ENCODE measurements around the gene EVL.
A peak's percentile ranks its signal among the peaks of the same experiment; 100 is the strongest.

The EVL gene

GRCh38 chr14:100078997-100079725, 13.9 kb downstream of the EVL start:
- no peaks in the 10 kb centered on the region for H3K27me3 ChIP-seq
- TF ChIP-seq Cebpa-rat (IDR thresholded peaks at IDR 0.05) = no peak
- H3K4me1 ChIP-seq = peaks cover 90% of the 10 kb centered on the region
- peak overlapping the region; percentile 56; the same call in 1 of the 2 replicates for H3K9ac ChIP-seq
- H3K4me3 ChIP-seq = no peak overlapping the region
- H3K9me3 ChIP-seq = no peaks in the 10 kb centered on the region
- peaks cover 100% of the 10 kb centered on the region for H4K20me1 ChIP-seq
- H3K36me3 ChIP-seq = peaks cover 25% of the 10 kb centered on the region
- peak overlapping the region; percentile 54 for H3K27ac ChIP-seq
- H3K4me2 ChIP-seq = peak overlapping the region; percentile 85

GRCh38 chr14:100079726-100080005, 14.4 kb downstream of the EVL start:
- Histone ChIP-seq H3K27ac (peak overlapping the region; percentile 54), H3K4me3 (no peak overlapping the region), H3K4me2 (peak overlapping the region; percentile 85), H3K4me1 (peaks cover 85% of the 10 kb centered on the region), H3K36me3 (peaks cover 25% of the 10 kb centered on the region), H3K27me3 (no peaks in the 10 kb centered on the region), H3K9me3 (no peaks in the 10 kb centered on the region), H3K9ac (peak overlapping the region; percentile 5; the same call in 1 of the 2 replicates), H4K20me1 (peaks cover 100% of the 10 kb centered on the region)
- TF ChIP-seq Cebpa-rat (IDR thresholded peaks at IDR 0.05) = no peak

DNA sequence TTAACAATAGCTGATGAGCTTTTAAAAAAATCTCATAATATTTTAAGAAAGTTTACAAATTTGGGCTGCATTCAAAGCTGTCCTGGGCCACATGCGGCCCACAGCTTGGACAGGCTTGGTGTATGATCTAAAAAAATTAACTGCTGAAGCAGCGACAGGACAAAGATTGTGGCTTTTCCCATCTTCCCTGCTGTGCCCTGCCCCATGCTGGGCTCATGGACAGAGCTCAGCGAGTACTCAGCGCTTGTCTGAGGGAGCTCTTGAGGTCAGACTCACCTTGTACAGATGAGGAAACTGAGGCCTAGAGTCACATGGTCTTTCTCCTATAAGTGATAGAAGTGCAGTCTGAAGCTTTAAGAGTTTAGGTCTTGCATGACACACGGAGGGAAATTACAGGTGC, 15.0 kb downstream of the EVL start:
- Histone ChIP-seq H3K27me3 (no peaks in the 10 kb centered on the region), H3K4me2 (peak overlapping the region; percentile 85), H3K9me3 (no peaks in the 10 kb centered on the region), H3K27ac (no peak overlapping the region), H3K9ac (no peak overlapping the region), H3K36me3 (peaks cover 25% of the 10 kb centered on the region), H3K4me3 (no peak overlapping the region), H4K20me1 (peaks cover 100% of the 10 kb centered on the region), H3K4me1 (peaks cover 80% of the 10 kb centered on the region)
- TF ChIP-seq Cebpa-rat (IDR thresholded peaks at IDR 0.05) = no peak

DNA sequence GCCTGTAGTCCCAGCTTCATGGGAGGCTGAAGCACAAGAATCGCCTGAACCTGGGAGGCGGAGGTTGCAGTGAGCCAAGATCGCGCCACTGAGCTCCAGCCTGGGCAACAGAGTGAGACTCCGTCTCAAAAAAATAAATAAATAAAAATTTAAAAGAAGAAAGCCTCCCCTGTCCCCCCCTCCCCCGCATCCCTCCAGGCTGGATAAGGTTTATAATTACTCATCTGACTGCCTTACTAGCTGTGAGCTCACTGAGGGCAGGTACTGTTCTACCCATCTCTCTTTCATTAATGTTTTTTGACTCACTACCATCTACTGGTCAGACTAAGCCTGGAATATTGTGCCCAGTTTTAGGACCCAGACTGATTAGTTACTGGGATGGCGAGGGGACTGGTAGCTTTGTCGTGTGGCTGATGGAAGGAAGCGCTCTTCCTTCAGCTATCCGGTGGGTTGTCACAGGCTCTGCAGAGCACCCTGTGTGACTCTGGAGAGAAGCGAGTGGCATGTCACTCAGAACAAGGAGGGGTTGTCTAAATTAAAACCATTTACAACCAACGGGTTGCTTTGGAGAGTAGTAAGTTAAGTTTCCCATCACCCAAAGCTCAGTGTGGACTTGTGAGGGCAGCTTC, 16.9 kb downstream of the EVL start:
- H3K27me3 ChIP-seq = no peaks in the 10 kb centered on the region
- H3K27ac ChIP-seq = peak overlapping the region; percentile 61
- peak overlapping the region; percentile 85 for H3K4me2 ChIP-seq
- peaks cover 98% of the 10 kb centered on the region for H4K20me1 ChIP-seq
- TF ChIP-seq Cebpa-rat (IDR thresholded peaks at IDR 0.05) = no peak
- no peaks in the 10 kb centered on the region for H3K9me3 ChIP-seq
- peaks cover 61% of the 10 kb centered on the region for H3K4me1 ChIP-seq
- H3K4me3 ChIP-seq = 0 out of 2 replicates have a peak overlapping the region, but pooled peaks have one; percentile 2
- peak overlapping the region; percentile 57; the same call in 1 of the 2 replicates for H3K9ac ChIP-seq
- peaks cover 41% of the 10 kb centered on the region for H3K36me3 ChIP-seq

DNA sequence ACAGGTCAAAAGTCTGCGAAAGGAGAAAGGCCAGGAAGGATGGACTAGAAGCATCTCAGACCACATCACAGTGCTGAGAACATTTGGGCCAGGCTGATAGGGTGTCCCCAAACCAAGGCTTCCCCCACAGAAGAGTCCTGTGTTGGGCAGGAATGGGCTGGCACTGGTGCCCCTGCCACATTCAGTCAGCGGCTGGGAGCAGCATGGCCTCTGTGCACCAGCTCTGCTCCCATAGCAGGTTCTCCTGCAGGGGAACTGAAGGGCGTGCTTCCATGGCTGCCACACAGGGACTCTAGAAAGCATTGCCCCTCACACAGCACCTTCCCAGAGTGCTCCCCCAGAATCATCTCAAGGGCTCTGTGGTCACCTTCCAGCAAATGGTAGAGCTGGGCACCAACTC, 17.5 kb downstream of the EVL start:
- TF ChIP-seq Cebpa-rat (IDR thresholded peaks at IDR 0.05) = no peak
- Histone ChIP-seq H4K20me1 (peaks cover 92% of the 10 kb centered on the region), H3K4me1 (peaks cover 55% of the 10 kb centered on the region), H3K9ac (no peak overlapping the region), H3K9me3 (no peaks in the 10 kb centered on the region), H3K36me3 (peaks cover 47% of the 10 kb centered on the region), H3K27me3 (no peaks in the 10 kb centered on the region), H3K27ac (peak overlapping the region; percentile 54), H3K4me3 (no peak overlapping the region), H3K4me2 (peak overlapping the region; percentile 85)

- no peak overlapping the region for H3K4me2 ChIP-seq
- no peaks in the 10 kb centered on the region for H3K27me3 ChIP-seq
- H3K27ac ChIP-seq = no peak overlapping the region
- no peak overlapping the region for H3K4me3 ChIP-seq
- peaks cover 45% of the 10 kb centered on the region for H3K4me1 ChIP-seq
- H3K9me3 ChIP-seq = no peaks in the 10 kb centered on the region
- peaks cover 90% of the 10 kb centered on the region for H4K20me1 ChIP-seq
- no peak overlapping the region for H3K9ac ChIP-seq
- TF ChIP-seq Cebpa-rat (IDR thresholded peaks at IDR 0.05) = no peak
- peaks cover 57% of the 10 kb centered on the region for H3K36me3 ChIP-seq
Measured at GRCh38 chr14:100083706-100084105, 18.5 kb downstream of the EVL start.

DNA sequence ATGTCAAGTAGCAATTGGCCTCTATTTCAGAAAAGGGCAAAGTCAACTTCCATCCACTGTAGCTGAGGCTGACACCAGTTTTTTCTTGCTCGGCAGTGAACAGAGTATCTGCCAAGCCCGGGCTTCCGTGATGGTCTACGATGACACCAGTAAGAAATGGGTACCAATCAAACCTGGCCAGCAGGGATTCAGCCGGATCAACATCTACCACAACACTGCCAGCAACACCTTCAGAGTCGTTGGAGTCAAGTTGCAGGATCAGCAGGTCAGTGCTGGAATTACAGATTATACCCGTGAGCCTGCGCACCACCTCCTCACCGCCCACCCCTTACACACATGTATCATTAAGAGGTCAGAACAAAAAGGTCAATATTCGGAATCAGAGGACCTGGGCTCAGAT, 19.4 kb downstream of the EVL start:
- Histone ChIP-seq H3K4me1 (peaks cover 36% of the 10 kb centered on the region), H4K20me1 (peaks cover 90% of the 10 kb centered on the region), H3K4me2 (no peak overlapping the region), H3K9me3 (no peaks in the 10 kb centered on the region), H3K9ac (no peak overlapping the region), H3K27ac (no peak overlapping the region), H3K27me3 (no peaks in the 10 kb centered on the region), H3K36me3 (peaks cover 66% of the 10 kb centered on the region), H3K4me3 (no peak overlapping the region)
- TF ChIP-seq Cebpa-rat (IDR thresholded peaks at IDR 0.05) = no peak

- peaks cover 71% of the 10 kb centered on the region for H3K36me3 ChIP-seq
- no peak overlapping the region for H3K27ac ChIP-seq
- peaks cover 83% of the 10 kb centered on the region for H4K20me1 ChIP-seq
- H3K4me3 ChIP-seq = no peak overlapping the region
- no peaks in the 10 kb centered on the region for H3K27me3 ChIP-seq
- TF ChIP-seq Cebpa-rat (IDR thresholded peaks at IDR 0.05) = no peak
- peaks cover 27% of the 10 kb centered on the region for H3K4me1 ChIP-seq
- H3K9me3 ChIP-seq = no peaks in the 10 kb centered on the region
- H3K4me2 ChIP-seq = no peak overlapping the region
- no peak overlapping the region for H3K9ac ChIP-seq
Measured at GRCh38 chr14:100085462-100085861, 20.2 kb downstream of the EVL start.

- Histone ChIP-seq H3K27ac (no peak overlapping the region), H3K36me3 (peaks cover 80% of the 10 kb centered on the region), H3K9ac (no peak overlapping the region), H4K20me1 (peaks cover 82% of the 10 kb centered on the region), H3K4me3 (no peak overlapping the region), H3K9me3 (no peaks in the 10 kb centered on the region), H3K4me1 (peaks cover 18% of the 10 kb centered on the region), H3K4me2 (no peak overlapping the region), H3K27me3 (no peaks in the 10 kb centered on the region)
- TF ChIP-seq Cebpa-rat (IDR thresholded peaks at IDR 0.05) = no peak
Measured at GRCh38 chr14:100086361-100086760, 21.1 kb downstream of the EVL start.

GRCh38 chr14:100088226-100088625, 23.0 kb downstream of the EVL start:
- no peak for TF ChIP-seq Cebpa-rat (IDR thresholded peaks at IDR 0.05)
- Histone ChIP-seq H3K9me3 (no peaks in the 10 kb centered on the region), H3K4me3 (no peak overlapping the region), H3K4me2 (no peak overlapping the region), H3K4me1 (no peaks in the 10 kb centered on the region), H3K27ac (no peak overlapping the region), H3K27me3 (no peaks in the 10 kb centered on the region), H3K9ac (no peak overlapping the region), H3K36me3 (peaks cover 91% of the 10 kb centered on the region), H4K20me1 (peaks cover 82% of the 10 kb centered on the region)

All from BLaER1 (cell line).